Measurements from ENCODE around the gene RFX3.

The RFX3 gene

DNA sequence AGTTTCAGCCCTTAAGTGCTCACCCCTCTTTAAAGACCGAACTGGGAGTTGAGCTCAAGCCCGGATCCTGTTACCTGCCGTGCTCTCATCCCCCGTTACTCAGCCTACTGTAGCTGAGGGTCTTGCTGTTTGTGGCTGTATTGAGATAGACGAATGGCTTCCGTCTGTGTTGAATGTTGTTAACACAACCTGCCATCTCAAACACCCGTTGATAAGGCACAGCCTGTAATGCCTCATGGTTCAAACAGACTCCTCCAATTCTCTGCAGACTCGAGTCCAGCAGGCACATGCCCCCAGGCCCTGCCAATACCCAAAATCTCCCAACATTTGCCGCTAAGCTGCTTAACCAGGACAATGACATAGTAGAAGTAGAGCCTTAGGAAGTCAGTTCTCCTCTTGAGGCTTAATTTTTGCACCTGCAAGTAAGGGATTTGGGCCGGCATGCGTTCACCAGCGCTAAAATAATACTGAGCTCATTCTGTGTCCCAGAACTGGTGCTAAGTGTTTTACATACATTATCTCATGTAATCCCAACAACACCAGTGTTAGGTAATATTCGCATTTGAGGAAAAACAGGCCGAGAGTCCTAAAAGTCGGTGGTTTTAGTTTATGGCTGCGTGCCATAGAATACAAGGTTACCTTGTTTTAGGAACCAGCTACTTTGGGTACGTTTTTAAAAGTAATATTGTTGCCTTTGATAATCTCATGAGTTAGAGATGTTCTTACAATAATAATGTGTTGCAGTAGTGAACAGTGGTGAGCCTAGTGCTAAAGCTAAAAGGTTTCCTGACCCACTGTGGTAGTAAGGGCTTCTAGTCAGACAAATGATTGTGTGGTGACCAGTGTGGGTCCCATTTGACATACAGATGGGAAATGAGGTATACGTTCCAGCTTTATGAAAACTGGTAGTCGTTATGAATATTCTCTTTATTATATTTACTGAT lies 1.5 kb upstream of the RFX3 start:
- peaks cover 25% of the 10 kb centered on the region for H3K4me1 ChIP-seq (ENCODE audit: insufficient read depth, low read length)
- no peaks in the 10 kb centered on the region for H3K27me3 ChIP-seq (ENCODE audit: control insufficient read depth in 1 of 2, insufficient read depth in 2 of 2, low read length in 2 of 2)
- no peaks in the 10 kb centered on the region for H3K9me3 ChIP-seq (ENCODE audit: low read length)
- H3K27ac ChIP-seq (ENCODE audit: low read depth, low read length), result peak overlapping the region; percentile 100
- H3K4me3 ChIP-seq (ENCODE audit: low read depth in 1 of 2, low read length in 2 of 2), result peak overlapping the region; percentile 97
- H3K36me3 ChIP-seq (ENCODE audit: insufficient read depth, low read length), result no peaks in the 10 kb centered on the region
- H3K9ac ChIP-seq (ENCODE audit: low read length), result peak overlapping the region; percentile 100

DNA sequence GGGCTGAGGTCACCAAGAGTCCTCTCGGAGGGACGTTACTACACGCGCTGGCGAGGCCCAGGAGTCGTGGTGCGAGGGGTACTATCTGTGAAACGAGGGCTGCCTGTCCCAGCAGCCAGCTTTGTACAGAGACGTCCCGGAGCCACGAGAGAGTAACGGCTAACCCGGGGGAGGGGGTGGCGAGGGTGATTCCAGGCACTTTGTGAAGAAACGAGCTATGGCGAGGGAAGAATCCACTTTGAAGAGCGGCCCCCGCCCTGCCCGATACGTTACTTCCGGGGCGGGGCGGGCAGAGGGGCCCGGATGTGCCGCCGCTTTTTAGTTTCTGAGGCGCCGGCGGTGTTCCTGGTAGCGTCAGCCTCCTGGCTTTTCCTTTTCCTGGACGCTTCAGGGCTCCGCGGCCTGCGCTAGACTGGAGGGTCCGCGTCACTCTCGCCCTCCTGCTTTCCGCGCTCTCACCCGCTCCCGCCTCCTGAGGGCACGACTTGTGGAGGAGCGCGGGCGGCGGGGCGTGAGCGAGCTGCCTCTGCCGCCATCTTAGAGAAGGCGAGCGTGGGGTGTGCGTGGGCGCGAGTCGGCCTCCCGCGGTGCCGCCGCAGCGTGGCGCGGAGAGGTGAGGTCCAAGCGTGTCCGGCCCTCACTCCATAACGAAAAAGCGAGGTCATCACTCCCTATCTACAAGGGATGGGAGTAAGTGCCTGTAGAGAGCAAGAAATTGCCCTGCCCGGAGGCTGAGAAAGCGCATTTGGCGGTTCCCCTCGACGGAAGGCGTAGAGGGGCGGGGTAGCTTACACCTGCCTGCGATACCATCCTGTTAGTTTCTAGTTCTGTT lies 580 bp upstream of the RFX3 start:
- Histone ChIP-seq H3K27ac (ENCODE audit: low read depth, low read length) (peak overlapping the region; percentile 100), H3K9ac (ENCODE audit: low read length) (peak overlapping the region; percentile 100), H3K9me3 (ENCODE audit: low read length) (no peaks in the 10 kb centered on the region), H3K4me1 (ENCODE audit: insufficient read depth, low read length) (peaks cover 25% of the 10 kb centered on the region), H3K27me3 (ENCODE audit: control insufficient read depth in 1 of 2, insufficient read depth in 2 of 2, low read length in 2 of 2) (no peaks in the 10 kb centered on the region), H3K36me3 (ENCODE audit: insufficient read depth, low read length) (no peaks in the 10 kb centered on the region), H3K4me3 (ENCODE audit: low read depth in 1 of 2, low read length in 2 of 2) (peak overlapping the region; percentile 97)

DNA sequence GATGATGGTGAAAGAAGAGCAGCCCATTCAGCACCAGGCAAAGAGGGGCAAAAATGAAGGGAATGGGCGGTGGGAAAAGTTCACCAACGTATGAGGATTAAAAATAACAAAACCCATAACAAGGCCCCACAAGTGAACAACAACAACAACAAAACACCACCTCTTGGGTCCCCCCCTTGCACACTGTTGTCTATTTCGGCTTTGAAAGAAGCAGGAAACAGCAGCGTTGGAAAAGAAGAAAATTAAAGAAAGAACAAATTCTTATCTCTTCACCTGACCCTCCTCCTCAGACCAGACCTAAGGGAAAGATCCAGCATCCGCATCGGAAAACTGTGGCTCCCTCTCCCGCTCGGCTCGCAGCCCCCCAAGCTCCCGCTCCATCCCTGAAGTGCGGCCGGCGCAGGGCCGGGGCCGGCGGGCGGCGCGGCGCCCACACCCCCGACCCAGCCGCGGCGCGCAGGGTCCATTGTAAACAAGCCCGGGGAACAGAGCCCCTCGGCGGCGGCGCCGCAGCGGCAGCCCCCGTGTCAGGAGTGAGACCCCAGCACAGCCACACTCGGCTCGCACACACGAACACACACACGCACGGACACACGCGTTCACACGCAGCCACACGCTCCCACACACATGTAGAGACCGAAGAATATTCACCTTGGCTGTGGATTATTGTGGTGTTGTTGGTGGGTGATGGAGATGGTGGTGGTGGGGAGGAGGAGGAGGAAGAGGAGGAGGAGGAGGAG lies 535 bp downstream of the RFX3 start:
- peaks cover 25% of the 10 kb centered on the region for H3K4me1 ChIP-seq (ENCODE audit: insufficient read depth, low read length)
- peak overlapping the region; percentile 83 for H3K9ac ChIP-seq (ENCODE audit: low read length)
- H3K36me3 ChIP-seq (ENCODE audit: insufficient read depth, low read length), result no peaks in the 10 kb centered on the region
- no peaks in the 10 kb centered on the region for H3K9me3 ChIP-seq (ENCODE audit: low read length)
- peak overlapping the region; percentile 71 for H3K27ac ChIP-seq (ENCODE audit: low read depth, low read length)
- H3K27me3 ChIP-seq (ENCODE audit: control insufficient read depth in 1 of 2, insufficient read depth in 2 of 2, low read length in 2 of 2), result no peaks in the 10 kb centered on the region
- peak overlapping the region; percentile 47 to 97 for H3K4me3 ChIP-seq (ENCODE audit: low read depth in 1 of 2, low read length in 2 of 2)

DNA sequence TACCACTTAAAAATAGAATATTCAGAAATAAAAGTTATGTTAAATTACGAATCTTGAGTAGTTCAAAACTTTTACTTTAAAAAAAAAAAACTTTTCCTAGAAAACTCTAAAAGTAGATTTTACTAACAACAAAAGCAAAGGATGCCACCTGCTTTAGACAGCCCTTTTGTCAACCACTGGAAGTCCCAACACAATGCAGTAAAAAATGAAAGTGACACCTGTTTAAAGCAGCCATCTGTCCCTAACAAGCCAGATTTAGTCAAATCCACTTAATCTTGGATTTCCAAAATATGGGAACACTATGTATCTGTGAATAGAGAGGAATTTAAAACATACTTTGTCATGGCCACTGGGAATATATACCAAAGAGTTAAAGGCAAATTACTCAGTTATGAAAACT lies 3.8 kb downstream of the RFX3 start:
- Histone ChIP-seq H3K27me3 (ENCODE audit: control insufficient read depth in 1 of 2, insufficient read depth in 2 of 2, low read length in 2 of 2) (no peaks in the 10 kb centered on the region), H3K9ac (ENCODE audit: low read length) (no peak overlapping the region), H3K9me3 (ENCODE audit: low read length) (no peaks in the 10 kb centered on the region), H3K36me3 (ENCODE audit: insufficient read depth, low read length) (no peaks in the 10 kb centered on the region), H3K4me3 (ENCODE audit: low read depth in 1 of 2, low read length in 2 of 2) (no peak overlapping the region), H3K27ac (ENCODE audit: low read depth, low read length) (no peak overlapping the region), H3K4me1 (ENCODE audit: insufficient read depth, low read length) (peaks cover 8% of the 10 kb centered on the region)

DNA sequence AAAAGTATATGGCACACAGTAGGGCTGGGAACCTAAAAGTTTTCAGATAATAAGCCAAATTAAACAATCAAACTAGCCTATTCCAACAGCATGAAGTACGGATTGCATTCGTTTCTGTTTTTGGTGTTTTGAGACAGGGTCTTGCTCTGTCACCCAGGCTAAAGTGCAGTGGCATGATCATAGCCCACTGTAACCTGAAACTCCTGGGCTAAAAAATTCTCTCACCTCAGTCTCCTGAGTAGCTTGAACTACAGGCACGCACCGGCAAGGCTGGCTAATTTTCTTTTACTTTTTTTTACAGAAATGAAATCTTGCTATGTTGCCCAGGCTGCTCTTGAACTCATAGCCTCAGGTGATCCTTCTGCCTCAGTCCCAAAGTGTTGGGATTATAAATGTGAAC lies 5.2 kb downstream of the RFX3 start:
- no peaks in the 10 kb centered on the region for H3K9me3 ChIP-seq (ENCODE audit: low read length)
- no peak overlapping the region for H3K9ac ChIP-seq (ENCODE audit: low read length)
- no peaks in the 10 kb centered on the region for H3K27me3 ChIP-seq (ENCODE audit: control insufficient read depth in 1 of 2, insufficient read depth in 2 of 2, low read length in 2 of 2)
- H3K27ac ChIP-seq (ENCODE audit: low read depth, low read length), result no peak overlapping the region
- no peaks in the 10 kb centered on the region for H3K36me3 ChIP-seq (ENCODE audit: insufficient read depth, low read length)
- no peak overlapping the region for H3K4me3 ChIP-seq (ENCODE audit: low read depth in 1 of 2, low read length in 2 of 2)
- peaks cover 8% of the 10 kb centered on the region for H3K4me1 ChIP-seq (ENCODE audit: insufficient read depth, low read length)

DNA sequence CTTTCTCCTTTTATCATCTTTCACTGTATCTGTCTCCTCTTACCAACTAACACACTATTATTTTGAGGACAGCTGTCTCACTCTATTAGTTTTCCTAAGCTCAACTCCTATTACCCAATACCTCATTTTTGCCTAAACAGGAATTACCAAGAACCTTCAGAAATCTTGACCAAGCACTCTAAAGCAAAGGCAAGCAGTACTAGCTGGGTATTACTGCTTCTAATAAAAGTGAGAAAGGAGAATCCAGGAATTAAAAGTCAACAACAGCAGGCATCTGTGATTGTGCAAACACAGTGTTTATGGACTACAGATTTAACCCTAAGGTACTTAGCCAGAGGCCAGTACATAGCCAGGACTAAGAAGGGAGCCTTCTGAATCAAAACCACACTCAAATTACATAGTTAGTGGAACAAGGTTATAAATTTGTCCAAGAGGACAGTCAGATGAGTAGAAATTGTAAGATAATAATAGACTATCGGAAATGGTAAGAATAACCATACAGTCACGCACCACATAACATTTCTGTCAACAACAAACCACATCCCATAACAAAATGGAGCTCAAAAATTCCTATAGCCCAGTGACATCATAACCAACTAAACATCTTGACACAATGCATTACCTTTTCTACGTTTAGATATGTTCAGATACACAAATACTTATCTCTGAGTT lies 8.3 kb downstream of the RFX3 start:
- Histone ChIP-seq H3K4me3 (ENCODE audit: low read depth in 1 of 2, low read length in 2 of 2) (no peak overlapping the region), H3K9me3 (ENCODE audit: low read length) (no peaks in the 10 kb centered on the region), H3K9ac (ENCODE audit: low read length) (no peak overlapping the region), H3K4me1 (ENCODE audit: insufficient read depth, low read length) (no peaks in the 10 kb centered on the region), H3K27ac (ENCODE audit: low read depth, low read length) (no peak overlapping the region), H3K36me3 (ENCODE audit: insufficient read depth, low read length) (no peaks in the 10 kb centered on the region), H3K27me3 (ENCODE audit: control insufficient read depth in 1 of 2, insufficient read depth in 2 of 2, low read length in 2 of 2) (no peaks in the 10 kb centered on the region)

DNA sequence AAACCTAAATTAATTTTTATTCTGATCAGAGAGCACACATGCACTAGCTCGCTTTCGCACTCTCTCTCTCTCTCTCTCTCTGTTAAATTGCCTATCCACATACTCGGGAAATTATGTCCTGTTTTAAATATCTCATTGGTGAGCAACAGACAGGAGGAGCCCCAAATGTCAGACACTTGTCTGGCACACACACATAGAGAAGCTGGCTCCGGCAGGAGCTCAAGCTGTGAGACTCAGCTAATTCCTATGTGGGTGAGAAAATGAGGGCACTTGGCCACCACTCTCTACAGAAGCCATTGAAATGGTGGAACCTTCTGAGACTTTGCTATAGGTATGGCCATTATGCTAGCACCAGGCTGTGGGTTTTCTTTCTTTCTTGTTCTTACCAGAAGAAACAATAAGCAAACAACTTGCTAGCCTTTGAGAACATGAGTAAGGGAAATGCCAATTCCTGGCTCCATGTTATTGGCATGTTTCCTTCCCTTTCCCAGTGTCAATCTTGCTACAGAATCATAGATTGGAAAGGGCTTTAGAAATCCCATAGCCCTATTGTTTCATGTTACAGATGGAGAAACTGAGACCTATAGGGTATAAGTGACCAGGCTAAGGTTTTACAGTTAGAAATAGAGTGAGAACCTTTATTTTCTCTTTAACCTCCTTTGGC lies 9.0 kb downstream of the RFX3 start:
- H3K4me1 ChIP-seq (ENCODE audit: insufficient read depth, low read length), result no peaks in the 10 kb centered on the region
- no peak overlapping the region for H3K4me3 ChIP-seq (ENCODE audit: low read depth in 1 of 2, low read length in 2 of 2)
- no peaks in the 10 kb centered on the region for H3K9me3 ChIP-seq (ENCODE audit: low read length)
- H3K36me3 ChIP-seq (ENCODE audit: insufficient read depth, low read length), result no peaks in the 10 kb centered on the region
- H3K9ac ChIP-seq (ENCODE audit: low read length), result no peak overlapping the region
- no peak overlapping the region for H3K27ac ChIP-seq (ENCODE audit: low read depth, low read length)
- H3K27me3 ChIP-seq (ENCODE audit: control insufficient read depth in 1 of 2, insufficient read depth in 2 of 2, low read length in 2 of 2), result no peaks in the 10 kb centered on the region

DNA sequence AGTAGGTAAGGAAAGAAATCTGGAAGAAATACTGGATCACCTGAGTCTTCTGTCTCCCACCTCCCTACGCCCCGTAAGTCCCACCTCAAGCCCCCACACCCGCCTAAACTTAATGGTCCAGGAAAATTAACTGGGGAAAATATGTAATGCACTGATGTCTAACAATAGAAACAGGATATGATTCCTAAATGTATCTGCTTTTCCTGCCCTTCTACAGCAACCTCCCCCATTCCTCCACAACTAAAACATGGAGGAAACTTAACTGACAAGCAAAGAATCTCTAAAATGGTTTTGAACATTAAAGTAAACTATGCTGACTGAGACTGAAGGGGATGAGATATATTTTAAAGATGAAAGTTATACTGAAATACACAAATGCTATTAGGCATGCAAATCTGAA lies 10.4 kb downstream of the RFX3 start:
- no peak overlapping the region for H3K27ac ChIP-seq (ENCODE audit: low read depth, low read length)
- no peak overlapping the region for H3K9ac ChIP-seq (ENCODE audit: low read length)
- H3K36me3 ChIP-seq (ENCODE audit: insufficient read depth, low read length), result no peaks in the 10 kb centered on the region
- no peaks in the 10 kb centered on the region for H3K9me3 ChIP-seq (ENCODE audit: low read length)
- H3K4me1 ChIP-seq (ENCODE audit: insufficient read depth, low read length), result no peaks in the 10 kb centered on the region
- H3K27me3 ChIP-seq (ENCODE audit: control insufficient read depth in 1 of 2, insufficient read depth in 2 of 2, low read length in 2 of 2), result no peaks in the 10 kb centered on the region
- no peak overlapping the region for H3K4me3 ChIP-seq (ENCODE audit: low read depth in 1 of 2, low read length in 2 of 2)

DNA sequence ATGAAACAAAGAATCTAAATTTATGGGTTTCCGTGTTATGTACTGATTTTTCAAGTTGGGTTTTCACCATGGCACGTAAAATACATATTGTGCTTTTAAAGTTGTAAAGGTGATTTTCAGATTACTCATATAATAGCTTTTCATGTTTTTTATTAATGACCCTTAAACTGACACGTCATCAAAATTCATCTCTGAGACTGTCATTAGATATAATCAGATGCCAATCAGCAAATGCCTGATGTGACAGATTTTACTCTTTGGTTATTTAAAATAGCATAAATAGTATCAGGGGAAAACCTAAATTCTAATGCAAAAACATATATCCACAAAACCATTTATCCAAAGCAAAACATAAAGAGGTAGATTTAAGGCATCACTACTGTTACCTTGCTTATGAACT lies 11.0 kb downstream of the RFX3 start:
- H3K9ac ChIP-seq (ENCODE audit: low read length), result no peak overlapping the region
- H3K27me3 ChIP-seq (ENCODE audit: control insufficient read depth in 1 of 2, insufficient read depth in 2 of 2, low read length in 2 of 2), result no peaks in the 10 kb centered on the region
- no peak overlapping the region for H3K27ac ChIP-seq (ENCODE audit: low read depth, low read length)
- H3K9me3 ChIP-seq (ENCODE audit: low read length), result no peaks in the 10 kb centered on the region
- no peak overlapping the region for H3K4me3 ChIP-seq (ENCODE audit: low read depth in 1 of 2, low read length in 2 of 2)
- no peaks in the 10 kb centered on the region for H3K4me1 ChIP-seq (ENCODE audit: insufficient read depth, low read length)
- H3K36me3 ChIP-seq (ENCODE audit: insufficient read depth, low read length), result no peaks in the 10 kb centered on the region

DNA sequence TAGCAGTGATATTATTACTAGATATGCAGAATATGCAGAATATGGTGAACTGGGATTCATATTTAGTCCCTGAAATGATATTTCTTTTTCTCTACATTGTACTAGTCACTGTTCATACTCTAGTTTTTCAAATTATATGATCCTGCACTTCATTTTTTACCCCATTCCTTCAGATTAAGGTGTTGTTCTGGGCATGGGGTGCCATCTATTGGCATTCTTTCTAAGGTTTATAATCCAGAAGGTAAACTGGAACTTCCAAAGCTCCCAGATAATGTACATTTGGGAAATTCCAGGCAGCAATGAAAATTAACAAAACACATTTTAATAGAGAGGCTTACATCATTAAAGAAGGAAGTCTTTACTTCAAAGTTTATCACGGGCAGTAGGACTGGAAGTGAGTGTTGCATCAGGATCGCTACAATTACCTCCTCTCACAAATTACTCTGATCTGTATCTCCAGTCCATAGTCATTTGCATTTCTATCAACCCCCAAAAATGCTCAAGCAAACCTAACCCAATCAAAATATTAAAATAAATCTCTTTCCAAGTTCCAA lies 12.5 kb downstream of the RFX3 start:
- no peaks in the 10 kb centered on the region for H3K4me1 ChIP-seq (ENCODE audit: insufficient read depth, low read length)
- no peak overlapping the region for H3K9ac ChIP-seq (ENCODE audit: low read length)
- H3K27ac ChIP-seq (ENCODE audit: low read depth, low read length), result no peak overlapping the region
- H3K27me3 ChIP-seq (ENCODE audit: control insufficient read depth in 1 of 2, insufficient read depth in 2 of 2, low read length in 2 of 2), result no peaks in the 10 kb centered on the region
- no peaks in the 10 kb centered on the region for H3K9me3 ChIP-seq (ENCODE audit: low read length)
- no peaks in the 10 kb centered on the region for H3K36me3 ChIP-seq (ENCODE audit: insufficient read depth, low read length)
- H3K4me3 ChIP-seq (ENCODE audit: low read depth in 1 of 2, low read length in 2 of 2), result no peak overlapping the region
